HepG2 (cell line): ENCODE data around the gene IGFLR1. TPM values are rescaled to one million over a fixed set of nuclear protein-coding genes. Genes with fewer than 3 reads are reported as not detected.

ENCODE experiments used
- ATAC-seq: fragments of 200-7000 bp; cut with Tn5 transposase; 3 replicates; pipeline ENCODE4 v1.9.1; 2020; ENCODE audit warnings: mild to moderate bottlenecking, moderate library complexity
- BruUV-seq: library from RNA; stranded (reverse); fragments of 400-500 nt; replicated peaks from 2 replicates; lab custom pipeline; 2021; lab: Mats Ljungman, UMichigan
- CTCF ChIA-PET: fragments of 300-600 bp; formaldehyde crosslinking; extraction: SDS; loops from one replicate; lab custom pipeline; 2021; ENCODE audit warnings: low total read pairs, inconsistent platforms, low intra/inter-chr PET ratio; lab: Yijun Ruan, JAX
- POLR2A ChIA-PET: fragments of 350-600 bp; sonication (Branson Sonifier 250); formaldehyde crosslinking; loops from one replicate; lab custom pipeline; 2020; ENCODE audit warnings: antibody characterized with exemption, inconsistent platforms; lab: Yijun Ruan, JAX
- DNase-seq: peaks from one replicate; pipeline ENCODE4 v3.0.0-alpha.2; 2015; ENCODE audit warnings: low spot score
- FAIRE-seq: peaks from 3 replicates; lab custom pipeline; 2011; peaks lifted over from hg19 to GRCh38; lab: Jason Lieb, UNC
- H2AFZ ChIP-seq: one replicate; pipeline ENCODE4 v1.6.1; 2011; ENCODE audit warnings: low read length, inconsistent platforms
- H3K27ac ChIP-seq: fragments of 300-600 bp; 3 replicates; pipeline ENCODE4 v1.8.0; 2011; ENCODE audit warnings: mixed run types, mild to moderate bottlenecking, mixed read lengths, low read length, inconsistent platforms; ENCODE audit not compliant: insufficient read depth; ENCODE audit errors: extremely low read length
- H3K27me3 ChIP-seq, 2 experiments: fragments of 200-600 bp in 1 of 2; 2 replicates in 1 of 2; 3 replicates in 1 of 2; pipeline versions ENCODE4 v1.6.0 to v1.8.0; 2011; ENCODE audit warnings: low read length in 2 of 2, mild to moderate bottlenecking in 2 of 2, moderate library complexity in 2 of 2, inconsistent platforms in 1 of 2; ENCODE audit not compliant: insufficient read depth in 2 of 2, control insufficient read depth in 1 of 2
- H3K36me3 ChIP-seq, 2 experiments: fragments of 200-600 bp in 1 of 2; replicated peaks in 1 of 2; 2 replicates in 1 of 2; 3 replicates in 1 of 2; pipeline versions ENCODE4 v1.5.1 to v1.8.0; 2011; ENCODE audit warnings: low read length in 2 of 2, inconsistent platforms in 1 of 2; ENCODE audit not compliant: insufficient read depth in 2 of 2, control insufficient read depth in 1 of 2
- H3K4me1 ChIP-seq: 2 replicates; pipeline ENCODE4 v1.5.1; 2012; ENCODE audit warnings: low read length, inconsistent platforms; ENCODE audit not compliant: insufficient read depth
- H3K4me2 ChIP-seq: 2 replicates; pipeline ENCODE4 v1.6.0; 2011; ENCODE audit warnings: low read depth, low read length, inconsistent platforms
- H3K4me3 ChIP-seq, 3 experiments: fragments of 200-600 bp in 1 of 3; sonication (generic), shearing (Covaris generic) in 1 of 3; replicated peaks in 1 of 3; 2 replicates each; pipeline ENCODE4 v1.5.1; 2011 to 2016; ENCODE audit warnings: low read length in 3 of 3, inconsistent platforms in 2 of 3, low read depth in 2 of 3, mild to moderate bottlenecking in 2 of 3, control low read depth in 1 of 3, mixed read lengths in 1 of 3; ENCODE audit not compliant: insufficient read depth in 1 of 3
- H3K79me2 ChIP-seq: one replicate; pipeline ENCODE4 v1.6.1; 2011; ENCODE audit warnings: low read length, inconsistent platforms; ENCODE audit not compliant: insufficient read depth
- H3K9ac ChIP-seq: 2 replicates; pipeline ENCODE4 v1.6.0; 2011; ENCODE audit warnings: mild to moderate bottlenecking, low read depth, low read length, inconsistent platforms; ENCODE audit not compliant: insufficient read depth
- H3K9me3 ChIP-seq: 2 replicates; pipeline ENCODE4 v1.5.1; 2012; ENCODE audit warnings: mild to moderate bottlenecking, low read length
- H4K20me1 ChIP-seq: 2 replicates; pipeline ENCODE4 v1.6.0; 2011; ENCODE audit warnings: inconsistent platforms, mild to moderate bottlenecking, low read length, moderate library complexity; ENCODE audit not compliant: insufficient read depth
- CENPBD1 ChIP-seq: sonication (generic); formaldehyde crosslinking; IDR thresholded peaks from 2 replicates; pipeline ENCODE4 v1.8.0; 2022; ENCODE audit warnings: missing genetic modification reagents, low read depth, mild to moderate bottlenecking, borderline replicate concordance
- GMEB2 ChIP-seq: IDR thresholded peaks from 2 replicates; pipeline ENCODE4 v1.6.1; 2016; ENCODE audit warnings: missing biosample characterization, missing genetic modification reagents, low read depth
- KDM6A ChIP-seq: IDR thresholded peaks from 2 replicates; pipeline ENCODE4 v1.6.1; 2016; ENCODE audit warnings: low read depth
- KLF15 ChIP-seq: sonication (generic); formaldehyde crosslinking; IDR thresholded peaks from 2 replicates; pipeline ENCODE4 v1.8.1; 2023; ENCODE audit warnings: borderline replicate concordance, mild to moderate bottlenecking, inconsistent platforms, missing genetic modification reagents, mixed read lengths
- SIN3B ChIP-seq: fragments of 150-350 bp; IDR thresholded peaks from 2 replicates; pipeline ENCODE4 v1.6.1; 2014; ENCODE audit warnings: low read length
- ZBTB4 ChIP-seq: sonication (generic); formaldehyde crosslinking; IDR thresholded peaks from 2 replicates; pipeline ENCODE4 v1.4.0; 2020; ENCODE audit warnings: missing genetic modification reagents, mild to moderate bottlenecking, borderline replicate concordance
- ZNF430 ChIP-seq: sonication (generic); formaldehyde crosslinking; IDR thresholded peaks from 2 replicates; pipeline ENCODE4 v1.9.0; 2021; ENCODE audit warnings: mild to moderate bottlenecking, missing genetic modification reagents
- ZNF598 ChIP-seq: sonication (generic); formaldehyde crosslinking; IDR thresholded peaks from 2 replicates; pipeline ENCODE4 v1.5.1; 2020; ENCODE audit warnings: mild to moderate bottlenecking, missing genetic modification reagents, borderline replicate concordance
- ZNF768 ChIP-seq: sonication (generic); formaldehyde crosslinking; IDR thresholded peaks from 2 replicates; pipeline ENCODE4 v1.4.0; 2020; ENCODE audit warnings: missing genetic modification reagents
- ZNF800 ChIP-seq: sonication (generic); formaldehyde crosslinking; IDR thresholded peaks from 2 replicates; pipeline ENCODE4 v1.4.0; 2020; ENCODE audit warnings: missing genetic modification reagents
- ZNF878 ChIP-seq: sonication (generic); formaldehyde crosslinking; IDR thresholded peaks from 2 replicates; pipeline ENCODE4 v1.8.1; 2023; ENCODE audit warnings: mild to moderate bottlenecking, missing genetic modification reagents, moderate library complexity
- ZSCAN31 ChIP-seq: sonication (generic); formaldehyde crosslinking; IDR thresholded peaks from 2 replicates; pipeline ENCODE4 v1.5.0; 2020; ENCODE audit warnings: low read depth, mild to moderate bottlenecking, missing genetic modification reagents
- WGBS: methylation state at CpG from one replicate; pipeline ENCODE4 v1.1.6; 2017; ENCODE audit warnings: low lambda C conversion rate; 5-methylcytosine and 5-hydroxymethylcytosine counted together
- in situ Hi-C: cut with HindIII; loops from 2 replicates; pipeline ENCODE4 v1.10.0; 2017; ENCODE audit warnings: low pct_unique_long_range_greater_than_20kb; ENCODE audit not compliant: extremely low pct_ligation_motif_present
- intact Hi-C: fragments of 100-400 bp; cut with micrococcal nuclease; formaldehyde crosslinking; loops from one replicate; pipeline ENCODE4 v1.10.0; 2022; ENCODE audit not compliant: unreplicated experiment
- polyA plus RNA-seq, 8 experiments: library from polyadenylated mRNA; depleted of rRNA in 3 of 8; stranded (reverse) in 7 of 8; unstranded in 1 of 8; fragments of >200 nt; fragmentation: Illumina TruSeq in 4 of 8; extraction: Trizol in 4 of 8; gene quantifications; 2 replicates each; pipeline versions ENCODE4 v1.2.1 to v1.2.3, GENCODE V29; 2011 to 2016; ENCODE audit warnings: low read depth in 4 of 8, missing spikeins in 1 of 8, mixed read lengths in 1 of 8; ENCODE audit not compliant: insufficient read depth in 1 of 8
- total RNA-seq, 5 experiments: library from RNA; depleted of rRNA; stranded (reverse); fragments of >200 nt; fragmentation: Illumina TruSeq; extraction: Trizol; gene quantifications; 2 replicates each; pipeline ENCODE4 v1.2.3, GENCODE V29; 2016; ENCODE audit warnings: low read depth in 1 of 5

The IGFLR1 gene
- total and polyA plus RNA-seq, 2 of the 13 experiments (the other 11 are each of a cell fraction or from before 2014, with no cell fraction given) = 5.4 to 8.9 TPM

- ATAC-seq = no peak
These were observed 14.1 kb downstream of the IGFLR1 start for GRCh38 chr19:35727956-35728706.

More at GRCh38 chr19:35727956-35728706, 14.1 kb downstream of the IGFLR1 start:
- intact Hi-C loops = no loop called here
- in situ Hi-C loops = no loop called here
- Histone ChIP-seq H3K4me1 (no peaks in the 10 kb centered on the region), H3K79me2 (no peaks in the 10 kb centered on the region), H2AFZ (no peak overlapping the region), H3K4me3 (no peak overlapping the region), H3K9me3 (no peaks in the 10 kb centered on the region), H3K27ac (no peak overlapping the region), H3K27me3 (no peaks in the 10 kb centered on the region), H3K36me3 (peaks cover 61 to 95% of the 10 kb centered on the region in 2 experiments; a peak in 4 of 5 replicates), H3K9ac (no peak overlapping the region), H4K20me1 (no peaks in the 10 kb centered on the region), H3K4me2 (no peak overlapping the region)
- POLR2A ChIA-PET = interaction anchor here (0.5 to 1.4 kb wide), 2 partner anchors 12 to 199 kb away, joined by 3 to 7 read pairs; no protein-coding TSS in a partner anchor
- WGBS = 98% methylated on average over 19 of the region's 19 CpGs
- DNase-seq (no peak), FAIRE-seq (no peak)
- CTCF ChIA-PET = no interaction called here
- TF ChIP-seq ZBTB4 (no peak), ZNF878 (CRISPR knock-in tag) (no peak), GMEB2 (no peak), KLF15 (CRISPR knock-in tag) (no peak), KDM6A (CRISPR knock-in tag) (no peak), ZNF430 (CRISPR knock-in tag) (no peak), ZNF800 (no peak), ZNF598 (CRISPR knock-in tag) (no peak), ZSCAN31 (CRISPR knock-in tag) (no peak), ZNF768 (CRISPR knock-in tag) (no peak), CENPBD1 (CRISPR knock-in tag) (no peak), SIN3B (no peak)
- no TSS peak for BruUV-seq
